ENCODE results near the gene PLB1.

GRCh38 chr2:28615706-28616105 is 119.8 kb downstream of the PLB1 start:
- TF ChIP-seq CTCF (IDR thresholded peaks at IDR 0.05) (no peak), POLR2A (IDR thresholded peaks at IDR 0.05; ENCODE audit: low read length) (no peak), EHMT2 (IDR thresholded peaks at IDR 0.05; ENCODE audit: low read depth) (no peak), ELK1 (IDR thresholded peaks at IDR 0.05; ENCODE audit: low read depth, low read length) (no peak), HMGXB4 (CRISPR knock-in tag; IDR thresholded peaks at IDR 0.05; ENCODE audit: borderline replicate concordance) (no peak), RAD21 (conservative IDR thresholded peaks at IDR 0.05 in 1 of 2, IDR thresholded peaks at IDR 0.05 in 1 of 2) (no peak)

Data from A549 (cell line).